ENCODE results near the gene NUP93.

GRCh38 chr16:56775162-56775561 is 45.2 kb downstream of the NUP93 start:
- TF ChIP-seq CTCF (IDR thresholded peaks at IDR 0.05; ENCODE audit: poor library complexity) = no peak
- no peak for TF ChIP-seq EZH2phosphoT487 (IDR thresholded peaks at IDR 0.05; ENCODE audit: low read depth, severe bottlenecking, unreplicated experiment)

Measured in hepatocyte (in vitro differentiated cells).